SK-N-SH (cell line): ENCODE measurements around the gene LDB3.

ENCODE experiments used
- CHD2 ChIP-seq: fragments of 150-350 bp; IDR thresholded peaks from 2 replicates; pipeline ENCODE4 v1.6.1; 2018; ENCODE audit warnings: low read length; ENCODE audit not compliant: partially characterized antibody
- CTCF ChIP-seq: fragments of 200-600 bp; sonication (generic); IDR thresholded peaks from 2 replicates; pipeline ENCODE4 v1.6.1; 2017; ENCODE audit warnings: antibody characterized with exemption, mild to moderate bottlenecking, moderate library complexity
- EZH2phosphoT487 ChIP-seq: fragments of 200-600 bp; sonication (generic); IDR thresholded peaks from 2 replicates; pipeline ENCODE4 v1.6.1; 2017; ENCODE audit warnings: low read depth, mixed run types, mild to moderate bottlenecking, antibody characterized with exemption, moderate library complexity, borderline replicate concordance
- FOXM1 ChIP-seq: IDR thresholded peaks from 2 replicates; pipeline ENCODE4 v1.4.0; 2012; ENCODE audit warnings: low read depth, mild to moderate bottlenecking
- GABPA ChIP-seq: IDR thresholded peaks from 2 replicates; pipeline ENCODE4 v1.4.0; 2012; ENCODE audit warnings: low read depth, mild to moderate bottlenecking
- GATA2 ChIP-seq: sonication (generic); formaldehyde crosslinking; IDR thresholded peaks from 2 replicates; pipeline ENCODE4 v1.5.0; 2020; ENCODE audit warnings: mild to moderate bottlenecking, missing genetic modification reagents
- MAX ChIP-seq: IDR thresholded peaks from 2 replicates; pipeline ENCODE4 v1.4.0; 2012; ENCODE audit warnings: low read depth
- MEF2A ChIP-seq: IDR thresholded peaks from 2 replicates; pipeline ENCODE4 v1.4.0; 2012; ENCODE audit warnings: low read depth, borderline replicate concordance
- SIN3A ChIP-seq: IDR thresholded peaks from 2 replicates; pipeline ENCODE4 v1.6.1; 2012; ENCODE audit warnings: low read depth, mild to moderate bottlenecking, low read length, moderate library complexity, borderline replicate concordance
- TCF12 ChIP-seq: IDR thresholded peaks from 2 replicates; pipeline ENCODE4 v1.4.0; 2012
- USF2 ChIP-seq: fragments of 150-350 bp; IDR thresholded peaks from 2 replicates; pipeline ENCODE4 v1.6.1; 2017; ENCODE audit warnings: antibody characterized with exemption, low read length, low read depth, borderline replicate concordance
- ZBTB33 ChIP-seq: IDR thresholded peaks from 2 replicates; pipeline ENCODE4 v1.4.0; 2012; ENCODE audit warnings: low read depth, borderline replicate concordance

GRCh38 chr10:86646532-86646931 is 21.8 kb upstream of the LDB3 start:
- TF ChIP-seq CTCF (no peak), FOXM1 (no peak), USF2 (no peak), GABPA (no peak), EZH2phosphoT487 (no peak), GATA2 (CRISPR knock-in tag) (no peak), SIN3A (no peak), MEF2A (no peak), CHD2 (no peak), MAX (no peak), TCF12 (no peak), ZBTB33 (no peak)
